Progenitor cell of endocrine pancreas (in vitro differentiated cells): ENCODE measurements around the gene CFAP97D1. TPM values are rescaled to one million over a fixed set of nuclear protein-coding genes. Genes with fewer than 3 reads are reported as not detected.
A peak's percentile ranks its signal among the peaks of the same experiment; 100 is the strongest.

Experiments used
- DNase-seq: peaks from one replicate; pipeline ENCODE4 v3.0.0; 2021; ENCODE audit warnings: low spot score; ENCODE audit not compliant: unreplicated experiment
- H3K27ac Mint-ChIP-seq: 2 replicates; pipeline ENCODE4 v1.8.0; 2021; ENCODE audit warnings: mild to moderate bottlenecking, moderate library complexity, mixed read lengths
- H3K27me3 Mint-ChIP-seq: 2 replicates; pipeline ENCODE4 v1.8.0; 2021; ENCODE audit warnings: mixed read lengths
- H3K36me3 Mint-ChIP-seq: 2 replicates; pipeline ENCODE4 v1.8.0; 2022; ENCODE audit warnings: mixed read lengths; ENCODE audit not compliant: insufficient read depth
- H3K4me1 Mint-ChIP-seq: 2 replicates; pipeline ENCODE4 v1.8.0; 2021; ENCODE audit warnings: low read depth, mixed read lengths
- H3K4me3 Mint-ChIP-seq: 2 replicates; pipeline ENCODE4 v1.8.0; 2021; ENCODE audit warnings: low read depth, mild to moderate bottlenecking, moderate library complexity, mixed read lengths
- H3K9me3 Mint-ChIP-seq: 2 replicates; pipeline ENCODE4 v1.8.0; 2021; ENCODE audit warnings: low read depth, mixed read lengths
- CTCF ChIP-seq: fragments of 200-600 bp; sonication (generic); IDR thresholded peaks from one replicate; pipeline ENCODE4 v1.5.0; 2021; ENCODE audit warnings: antibody characterized with exemption, mild to moderate bottlenecking; ENCODE audit not compliant: unreplicated experiment
- long read RNA-seq: library from polyadenylated mRNA; unstranded; transcript quantifications from one replicate; pipeline ENCODE4 v2.0.0, GENCODE V29; 2020
- total RNA-seq: library from RNA; stranded (reverse); gene quantifications from 2 replicates; pipeline ENCODE4 v1.2.1, GENCODE V29; 2021

CFAP97D1 gene
- 0.07 TPM in 1 of 2 replicates, not detected in the other for total RNA-seq
- long read RNA-seq, result 0 reads

GRCh38 chr17:43780135-43780534 lies at the start of gene CFAP97D1:
TSS of gene CFAP97D1 (plus strand) at chr17:43780435. CDS start at chr17:43780463, 28 bp downstream.
- Mint-ChIP-seq H3K9me3 (no peaks in the 10 kb centered on the region), H3K4me1 (peaks cover 15% of the 10 kb centered on the region), H3K27me3 (peaks cover 24% of the 10 kb centered on the region), H3K27ac (peak within 1 kb of the TSS; percentile 90), H3K4me3 (peak within 1 kb of the TSS; percentile 73), H3K36me3 (peaks cover 3% of the 10 kb centered on the region)
- TF ChIP-seq CTCF, result no peak
- no peak for DNase-seq

GRCh38 chr17:43732958-43733357 lies 47.3 kb upstream of the CFAP97D1 start:
- no peaks in the 10 kb centered on the region for H3K36me3 Mint-ChIP-seq
- H3K27ac Mint-ChIP-seq, result no peak overlapping the region
- H3K27me3 Mint-ChIP-seq, result peaks cover 5% of the 10 kb centered on the region
- no peak for DNase-seq
- no peak overlapping the region for H3K4me3 Mint-ChIP-seq
- H3K4me1 Mint-ChIP-seq, result no peaks in the 10 kb centered on the region
- no peak for TF ChIP-seq CTCF
- H3K9me3 Mint-ChIP-seq, result peaks cover 2% of the 10 kb centered on the region

GRCh38 chr17:43733956-43734355 lies 46.3 kb upstream of the CFAP97D1 start:
- Mint-ChIP-seq H3K9me3 (peaks cover 2% of the 10 kb centered on the region), H3K4me3 (no peak overlapping the region), H3K27ac (no peak overlapping the region), H3K36me3 (no peaks in the 10 kb centered on the region), H3K27me3 (peaks cover 8% of the 10 kb centered on the region), H3K4me1 (no peaks in the 10 kb centered on the region)
- TF ChIP-seq CTCF, result no peak
- DNase-seq, result no peak

- no peak overlapping the region for H3K4me3 Mint-ChIP-seq
- no peak overlapping the region for H3K27ac Mint-ChIP-seq
- no peaks in the 10 kb centered on the region for H3K4me1 Mint-ChIP-seq
- no peak for TF ChIP-seq CTCF
- peaks cover 2% of the 10 kb centered on the region for H3K9me3 Mint-ChIP-seq
- no peaks in the 10 kb centered on the region for H3K36me3 Mint-ChIP-seq
- DNase-seq, result no peak
- H3K27me3 Mint-ChIP-seq, result peaks cover 8% of the 10 kb centered on the region
Measured at GRCh38 chr17:43734376-43734775, 45.9 kb upstream of the CFAP97D1 start.

GRCh38 chr17:43736389-43736788 lies 43.8 kb upstream of the CFAP97D1 start:
- no peaks in the 10 kb centered on the region for H3K4me1 Mint-ChIP-seq
- H3K4me3 Mint-ChIP-seq, result no peak overlapping the region
- peaks cover 2% of the 10 kb centered on the region for H3K9me3 Mint-ChIP-seq
- DNase-seq, result no peak
- peaks cover 11% of the 10 kb centered on the region for H3K27me3 Mint-ChIP-seq
- no peak overlapping the region for H3K27ac Mint-ChIP-seq
- H3K36me3 Mint-ChIP-seq, result no peaks in the 10 kb centered on the region
- TF ChIP-seq CTCF, result no peak
